Left forelimb (tissue), 1 donor: ENCODE measurements around the gene NFE2L3.
A peak's percentile ranks its signal among the peaks of the same experiment; 100 is the strongest.

ENCODE experiments used
- DNase-seq: peaks from one replicate; pipeline ENCODE4 v3.0.0-alpha.2; 2018; ENCODE audit warnings: low spot score

The NFE2L3 gene

DNA sequence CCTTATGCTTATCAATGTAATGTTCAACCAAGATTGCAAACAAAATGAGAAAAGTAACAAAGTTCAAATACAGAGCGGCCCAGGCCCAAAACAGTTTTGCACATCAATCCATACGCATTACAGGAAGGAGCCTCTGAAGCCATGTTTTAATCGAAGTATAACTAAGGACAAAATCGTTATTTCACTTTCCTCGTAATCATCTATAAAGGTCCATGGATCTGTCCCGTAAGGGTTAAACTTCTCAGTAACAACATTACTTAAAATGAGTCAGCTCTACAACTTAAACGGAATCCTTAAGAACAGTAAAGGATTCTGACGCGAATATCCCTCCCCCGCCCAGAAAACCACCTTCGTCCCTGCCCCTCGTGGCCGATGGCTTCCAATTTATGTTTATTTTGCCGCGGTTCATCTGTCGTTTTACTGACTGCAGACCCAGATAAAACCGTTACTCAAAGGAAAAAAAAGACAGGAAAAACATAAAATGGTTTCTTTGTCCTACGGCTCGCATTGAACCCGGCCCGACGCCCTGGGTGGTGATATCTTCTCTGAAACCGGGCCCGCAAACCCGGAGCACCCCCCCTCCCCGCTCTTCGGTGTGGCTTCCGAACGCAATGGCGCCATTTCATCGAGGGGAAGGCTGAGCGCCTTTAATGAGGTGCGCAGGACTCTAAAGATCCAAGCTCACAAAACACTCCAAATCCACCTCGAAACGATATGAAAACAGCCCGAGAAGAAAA lies 47.5 kb downstream of the NFE2L3 start:
- DNase-seq, result peak; percentile 81

DNA sequence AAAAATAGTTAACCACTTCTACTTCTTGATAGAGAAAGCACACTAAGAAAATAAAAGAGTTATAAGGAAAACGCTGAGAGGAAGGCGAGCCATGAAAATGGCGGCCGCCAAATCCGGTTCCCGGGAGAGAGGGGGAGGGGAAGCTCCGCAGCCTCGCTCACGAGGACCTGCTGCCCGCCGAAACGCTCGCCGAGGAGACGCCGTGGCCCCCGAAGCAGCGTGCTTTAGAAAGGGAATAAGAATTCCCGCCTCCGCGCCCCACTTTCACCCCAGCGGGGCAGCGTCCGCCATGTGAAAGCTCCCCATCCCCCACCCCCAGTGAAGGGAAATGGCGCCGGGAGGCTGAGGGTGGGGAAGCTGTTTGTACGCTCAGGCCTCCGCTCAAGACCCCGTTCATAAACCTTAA lies 48.0 kb downstream of the NFE2L3 start:
- peak; percentile 87 for DNase-seq

DNA sequence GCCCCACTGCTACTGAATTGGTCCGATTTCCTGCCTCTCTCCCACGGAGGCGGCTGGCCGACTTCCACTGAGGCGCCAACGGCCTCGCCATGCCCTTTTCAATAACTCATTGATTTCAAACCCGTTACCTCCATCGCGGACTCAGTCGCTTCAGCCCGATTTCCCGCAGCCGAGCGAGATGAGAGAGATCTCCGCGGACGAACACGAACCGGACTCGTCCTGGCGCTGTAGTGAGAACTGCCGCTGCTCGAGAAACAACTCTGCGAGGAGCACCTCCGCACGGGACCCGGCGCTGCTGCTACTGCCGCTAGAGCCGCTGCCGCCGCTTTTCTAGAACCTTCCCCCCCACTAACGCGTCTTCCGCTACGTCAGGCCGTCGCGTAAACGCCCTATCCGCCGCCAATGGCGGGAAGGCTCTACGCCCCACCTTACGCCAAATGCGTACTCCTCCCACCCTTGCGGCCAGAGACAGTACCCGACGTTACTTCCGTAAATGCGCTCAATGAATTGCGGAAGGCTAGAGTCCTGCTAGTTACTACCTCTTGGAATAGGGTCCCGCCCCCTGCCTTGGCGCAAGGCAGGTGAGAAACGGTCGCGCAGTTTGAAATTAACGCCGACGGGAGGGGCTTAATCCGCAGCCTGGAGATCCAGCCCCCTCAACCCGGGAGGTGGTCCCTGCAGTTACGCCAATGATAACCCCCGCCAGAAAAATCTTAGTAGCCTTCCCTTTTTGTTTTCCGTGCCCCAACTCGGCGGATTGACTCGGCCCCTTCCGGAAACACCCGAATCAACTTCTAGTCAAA lies 48.6 kb downstream of the NFE2L3 start, which contains the start of gene HNRNPA2B1:
Gene HNRNPA2B1 (minus strand): TSS at position 303 of the 803 bp plus-strand sequence. CDS start 169 bp downstream, at position 134.
- peak; percentile 98 for DNase-seq

DNA sequence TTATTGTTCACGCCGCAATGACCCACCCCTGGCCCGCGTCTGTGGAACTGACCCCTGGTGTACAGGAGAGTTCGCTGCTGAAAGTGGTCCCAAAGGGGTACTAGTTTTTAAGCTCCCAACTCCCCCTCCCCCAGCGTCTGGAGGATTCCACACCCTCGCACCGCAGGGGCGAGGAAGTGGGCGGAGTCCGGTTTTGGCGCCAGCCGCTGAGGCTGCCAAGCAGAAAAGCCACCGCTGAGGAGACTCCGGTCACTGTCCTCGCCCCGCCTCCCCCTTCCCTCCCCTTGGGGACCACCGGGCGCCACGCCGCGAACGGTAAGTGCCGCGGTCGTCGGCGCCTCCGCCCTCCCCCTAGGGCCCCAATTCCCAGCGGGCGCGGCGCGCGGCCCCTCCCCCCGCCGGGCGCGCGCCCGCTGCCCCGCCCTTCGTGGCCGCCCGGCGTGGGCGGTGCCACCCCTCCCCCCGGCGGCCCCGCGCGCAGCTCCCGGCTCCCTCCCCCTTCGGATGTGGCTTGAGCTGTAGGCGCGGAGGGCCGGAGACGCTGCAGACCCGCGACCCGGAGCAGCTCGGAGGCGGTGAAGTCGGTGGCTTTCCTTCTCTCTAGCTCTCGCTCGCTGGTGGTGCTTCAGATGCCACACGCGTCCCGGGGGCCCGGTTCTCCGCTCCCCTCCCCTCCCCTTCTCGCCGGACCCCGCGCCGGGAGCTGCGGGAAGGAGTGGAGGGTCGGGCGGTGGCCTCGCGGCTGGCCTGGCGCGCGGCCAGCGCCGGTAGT lies 49.4 kb downstream of the NFE2L3 start, which contains the start of gene CBX3:
Gene CBX3 (plus strand): TSS at position 499 of the 772 bp plus-strand sequence. CDS start 1,254 bp downstream, outside the sequence.
- DNase-seq, result peak; percentile 95

DNA sequence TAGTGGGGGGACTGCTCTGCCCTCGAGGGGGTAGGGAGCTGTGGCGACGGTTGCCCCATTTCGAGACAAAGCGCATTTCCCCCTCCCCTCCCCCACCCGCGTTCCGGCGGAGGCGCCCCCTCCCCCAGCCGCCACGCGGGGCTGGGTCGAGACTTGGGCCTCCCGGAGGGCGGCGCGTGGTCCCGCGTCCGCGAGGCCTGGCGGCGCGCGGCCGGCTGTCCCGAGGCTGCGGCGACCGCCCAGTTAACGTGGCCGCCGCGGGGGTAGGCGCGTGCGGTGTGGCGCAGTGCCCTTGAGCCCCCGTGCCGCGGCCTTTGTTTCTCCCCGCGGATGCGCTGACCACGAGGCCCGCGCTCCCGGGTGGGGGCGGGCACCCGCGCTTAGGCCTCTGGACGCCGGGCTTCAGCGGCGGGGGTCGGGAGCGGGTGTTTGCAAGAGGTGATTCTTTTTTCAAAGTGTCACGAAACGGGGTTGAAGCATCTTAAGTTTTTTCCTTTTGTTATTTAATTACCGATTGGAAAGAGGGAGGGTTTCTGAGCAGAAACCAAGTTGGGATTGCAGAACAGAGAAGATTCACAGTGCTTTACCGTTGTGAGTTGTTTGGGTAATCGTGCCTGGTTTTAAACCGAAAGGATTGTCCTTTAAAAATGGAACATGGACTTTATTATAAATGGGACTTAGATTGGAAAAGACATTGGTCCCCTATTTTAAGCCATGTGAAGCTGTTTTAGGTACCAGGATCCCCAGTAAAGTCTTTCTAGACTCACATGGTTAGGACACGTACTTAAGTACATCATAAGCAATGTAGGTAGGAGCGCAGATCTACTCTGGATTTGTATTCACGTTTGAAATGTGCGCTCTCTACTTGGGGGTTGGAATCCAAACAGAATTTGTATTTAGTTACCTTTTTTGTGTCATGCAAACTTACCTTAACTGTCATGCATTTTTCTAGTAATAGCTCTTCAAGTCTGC lies 50.3 kb downstream of the NFE2L3 start:
- DNase-seq, result no peak

DNA sequence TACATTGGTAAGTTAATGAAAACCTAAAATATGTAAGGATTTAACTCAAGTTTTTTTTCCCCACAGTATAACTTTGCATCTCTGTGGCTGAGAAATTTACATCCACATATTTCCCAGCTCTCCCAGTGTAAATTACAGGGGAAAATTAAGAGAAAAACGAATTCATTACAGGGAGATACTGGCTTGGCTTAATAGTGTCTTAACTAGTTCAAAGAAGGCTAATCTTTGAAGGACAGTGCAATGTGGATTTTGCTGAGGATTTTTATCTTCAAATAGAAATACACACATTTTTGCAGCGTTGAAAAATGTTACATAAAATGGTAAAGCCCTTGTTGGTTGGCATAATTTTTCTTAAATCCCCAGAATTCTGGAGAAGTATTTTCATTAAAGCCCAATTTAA lies 51.0 kb downstream of the NFE2L3 start:
- no peak for DNase-seq

DNA sequence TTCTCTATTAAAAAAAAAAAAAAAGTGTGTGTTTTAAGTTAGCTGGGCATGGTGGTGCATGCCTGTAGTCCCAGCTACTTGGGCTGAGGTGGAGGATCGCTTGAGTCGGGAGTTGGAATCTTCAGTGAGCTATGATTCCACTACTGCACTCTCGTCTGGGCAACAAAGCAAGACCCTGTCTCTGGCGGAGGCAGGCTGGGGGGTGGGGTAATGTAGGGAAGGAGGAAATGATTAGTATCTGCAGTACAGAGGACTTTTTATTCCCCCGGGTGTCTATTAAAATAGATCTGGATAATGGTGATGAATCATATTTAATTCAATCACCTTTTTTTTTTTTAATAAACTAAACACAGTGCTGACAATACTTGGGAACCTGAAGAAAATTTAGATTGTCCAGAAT lies 56.0 kb downstream of the NFE2L3 start:
- no peak for DNase-seq

DNA sequence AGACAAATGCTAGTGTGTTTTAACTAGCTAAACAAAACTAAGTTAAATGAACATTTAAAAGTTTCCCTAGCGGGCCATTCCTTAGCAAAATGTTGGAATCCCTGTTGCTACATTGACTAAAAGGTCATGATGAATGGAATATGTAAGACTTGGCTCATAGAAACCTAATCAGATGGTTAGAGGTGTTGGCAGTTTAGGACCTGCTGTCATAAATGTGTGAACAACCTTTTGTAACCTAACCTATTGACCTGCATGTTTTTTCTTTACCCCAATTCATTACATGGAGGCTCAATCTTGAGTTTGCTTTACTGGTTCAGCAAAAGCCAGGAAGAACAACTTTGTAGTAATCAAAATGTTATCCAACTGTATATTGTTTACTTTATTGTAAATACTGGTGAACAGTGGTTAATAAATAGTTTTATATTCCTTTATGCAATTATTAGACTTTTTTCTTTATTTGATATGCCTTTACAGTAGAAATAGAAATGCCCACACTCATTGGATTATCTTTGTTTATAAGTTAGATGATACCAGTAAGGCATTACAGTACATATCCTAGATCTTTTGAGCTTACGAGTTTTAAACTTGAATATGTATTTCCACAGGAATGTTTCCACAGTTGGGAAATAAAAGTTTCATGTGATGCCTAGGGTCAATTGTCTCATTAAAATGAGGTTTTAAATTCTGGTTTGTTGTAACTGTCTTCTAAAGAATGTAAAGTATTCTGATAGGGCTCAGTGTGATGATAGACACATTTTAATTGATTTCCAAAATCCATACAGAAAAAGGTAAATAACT lies 61.1 kb downstream of the NFE2L3 start:
- DNase-seq, result no peak

DNA sequence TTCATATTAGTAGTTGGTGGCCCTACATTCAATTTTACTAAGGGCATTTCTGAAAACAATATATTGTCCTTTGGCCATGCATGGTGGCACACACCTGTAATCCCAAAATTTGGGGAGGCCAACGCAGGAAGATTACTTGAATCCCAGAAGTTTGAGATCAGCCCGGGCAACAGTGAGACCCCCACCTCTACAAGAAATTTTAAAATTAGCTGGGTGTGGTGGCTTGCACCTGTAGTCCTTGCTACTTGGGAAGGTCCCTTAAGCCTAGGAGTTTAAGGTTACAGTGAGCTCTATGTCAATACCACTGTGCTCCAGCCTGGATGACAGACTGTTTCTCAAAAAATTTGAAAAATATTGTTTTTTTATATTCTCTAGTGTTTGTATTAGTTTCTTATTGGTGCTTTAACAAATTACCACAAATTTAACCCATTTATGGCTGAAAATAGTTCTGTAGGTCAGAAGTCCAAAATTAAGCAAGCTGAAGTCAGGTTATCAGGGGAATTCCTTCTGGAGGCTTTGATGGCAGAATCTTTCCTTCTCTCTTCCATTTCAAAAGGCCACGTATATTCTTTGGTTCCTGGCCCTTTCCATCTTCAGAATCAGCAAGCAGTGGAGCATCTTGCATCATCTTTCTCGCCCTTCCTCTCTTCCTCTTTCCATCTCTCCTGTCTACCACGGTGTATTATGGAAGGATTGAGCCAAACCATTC lies 62.0 kb downstream of the NFE2L3 start:
- DNase-seq, result no peak

DNA sequence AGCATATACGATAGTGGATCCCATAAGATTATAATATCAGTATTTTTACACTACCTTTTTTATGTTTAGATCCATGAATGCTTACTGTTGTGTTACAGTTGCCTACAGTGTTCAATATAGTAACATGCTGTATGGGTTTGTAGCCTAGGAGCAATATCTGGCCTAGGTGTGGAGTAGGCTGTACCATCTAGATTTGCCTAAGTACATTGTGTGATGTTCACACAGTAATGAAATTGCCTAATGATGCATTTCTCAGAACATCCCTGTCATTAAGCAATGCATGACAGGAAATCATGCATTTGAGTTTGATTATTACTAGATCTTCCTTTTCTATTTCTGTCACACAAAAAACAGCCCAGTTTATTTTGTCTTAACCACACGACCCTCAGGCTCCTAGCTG lies 64.1 kb downstream of the NFE2L3 start:
- DNase-seq, result no peak

DNA sequence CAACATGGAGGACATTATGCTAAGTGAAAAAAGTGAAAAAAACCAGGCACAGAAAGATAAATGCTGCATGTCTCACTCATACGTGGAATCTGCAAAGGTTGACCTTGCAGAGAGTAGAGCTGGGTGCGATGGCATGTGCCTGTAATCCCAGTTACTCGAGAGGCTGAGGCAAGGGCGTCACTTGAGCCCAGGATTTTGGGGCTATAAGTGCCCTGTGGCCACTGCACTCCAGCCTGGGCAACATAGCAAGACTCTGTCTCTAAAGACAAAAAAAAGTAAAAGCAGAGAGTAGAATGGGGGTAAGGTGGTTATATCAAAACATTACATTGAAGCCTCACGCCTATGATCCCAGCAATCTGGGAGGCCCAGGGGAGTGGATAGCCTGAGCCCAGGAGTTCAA lies 72.4 kb downstream of the NFE2L3 start:
- DNase-seq, result no peak

DNA sequence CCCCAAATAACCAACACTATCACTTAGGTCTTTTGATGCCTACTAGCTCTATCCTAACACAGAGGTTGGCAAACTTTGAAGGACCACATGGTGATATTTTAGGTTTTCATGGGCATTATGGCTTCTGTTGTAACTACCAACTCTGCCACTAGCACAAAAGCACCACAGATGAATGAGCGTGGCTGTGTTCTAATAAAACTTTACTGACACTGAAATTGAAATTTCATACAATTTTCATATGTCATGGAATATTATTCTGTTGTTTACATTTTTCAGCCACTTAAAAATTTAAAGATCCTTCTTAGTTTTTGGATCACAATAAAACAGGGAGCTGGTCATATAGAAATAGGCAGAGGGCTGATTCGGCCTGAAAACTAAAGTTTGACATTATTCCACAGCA lies 76.0 kb downstream of the NFE2L3 start:
- DNase-seq, result no peak

DNA sequence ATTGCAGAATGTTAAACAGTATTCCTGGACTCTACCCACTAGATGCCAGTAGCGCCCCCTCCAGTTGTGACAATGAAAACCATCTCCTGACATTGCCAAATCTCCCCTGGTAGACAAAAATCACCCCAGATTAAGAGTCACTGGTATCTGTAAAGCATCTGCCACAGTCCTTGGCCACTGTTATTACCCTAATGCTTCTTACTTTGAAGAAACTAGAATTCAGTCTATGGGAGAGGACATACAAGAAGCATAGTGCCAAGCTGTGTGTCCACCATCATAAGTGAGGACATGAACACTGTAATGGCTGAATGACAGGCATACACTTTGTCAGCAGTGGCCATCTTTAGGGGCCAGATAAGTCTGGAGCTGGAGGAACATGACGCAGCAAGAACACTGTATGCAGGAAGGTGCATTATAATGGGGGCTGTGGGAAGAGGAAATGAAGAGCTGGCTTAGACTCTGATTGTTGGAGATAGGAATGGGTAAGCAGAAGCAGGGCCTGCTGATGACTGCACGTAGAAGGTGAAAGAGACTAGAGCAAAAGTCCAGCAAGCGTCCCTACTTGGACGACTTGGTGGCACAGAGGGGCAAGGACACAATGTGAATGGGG lies 82.0 kb downstream of the NFE2L3 start:
- DNase-seq, result no peak
